NCI-H774 (cell line): ENCODE measurements around the gene SPON1.
"Not testable (repeated sequence)": the region's sequence is repeated elsewhere in the genome, so short reads cannot be mapped to it uniquely, and the experiment has no call there.

ENCODE experiments used
- DNase-seq: peaks from one replicate; lab custom pipeline; 2025; lab: John Stamatoyannopoulos, UW

Gene SPON1

GRCh38 chr11:14082338-14082737, 119.8 kb downstream of the SPON1 start:
- DNase-seq, result no peak

GRCh38 chr11:14088861-14089260, 126.3 kb downstream of the SPON1 start:
- not testable (repeated sequence) for DNase-seq

- no peak for DNase-seq
Observed at GRCh38 chr11:14089690-14090462, 127.4 kb downstream of the SPON1 start.

GRCh38 chr11:14090631-14091030, 128.1 kb downstream of the SPON1 start:
- DNase-seq, result not testable (repeated sequence)

GRCh38 chr11:14093065-14093464, 130.5 kb downstream of the SPON1 start:
- no peak for DNase-seq

- no peak for DNase-seq
Observed at GRCh38 chr11:14094481-14095037, 132.0 kb downstream of the SPON1 start.

- no peak for DNase-seq
Observed at GRCh38 chr11:14095882-14096281, 133.4 kb downstream of the SPON1 start.

- DNase-seq, result no peak
Observed at GRCh38 chr11:14096606-14097005, 134.1 kb downstream of the SPON1 start.

GRCh38 chr11:14101388-14101787, 138.9 kb downstream of the SPON1 start:
- no peak for DNase-seq

- DNase-seq, result no peak
Observed at GRCh38 chr11:14102766-14103165, 140.2 kb downstream of the SPON1 start.

- DNase-seq, result no peak
Observed at GRCh38 chr11:14105446-14105845, 142.9 kb downstream of the SPON1 start.

- no peak for DNase-seq
Observed at GRCh38 chr11:14106303-14107049, 144.0 kb downstream of the SPON1 start.

GRCh38 chr11:14107050-14107430, 144.5 kb downstream of the SPON1 start:
- DNase-seq, result no peak

- DNase-seq, result no peak
Observed at GRCh38 chr11:14109742-14110141, 147.2 kb downstream of the SPON1 start.

- no peak for DNase-seq
Observed at GRCh38 chr11:14110629-14111028, 148.1 kb downstream of the SPON1 start.

- DNase-seq, result no peak
Observed at GRCh38 chr11:14111496-14111895, 149.0 kb downstream of the SPON1 start.

GRCh38 chr11:14112721-14113120, 150.2 kb downstream of the SPON1 start:
- DNase-seq, result no peak

GRCh38 chr11:14114269-14114668, 151.7 kb downstream of the SPON1 start:
- DNase-seq, result no peak

GRCh38 chr11:14114786-14115185, 152.3 kb downstream of the SPON1 start:
- no peak for DNase-seq

- DNase-seq, result no peak
Observed at GRCh38 chr11:14117632-14118031, 155.1 kb downstream of the SPON1 start.

- no peak for DNase-seq
Observed at GRCh38 chr11:14118072-14118471, 155.5 kb downstream of the SPON1 start.

- no peak for DNase-seq
Observed at GRCh38 chr11:14119357-14119756, 156.8 kb downstream of the SPON1 start.

- no peak for DNase-seq
Observed at GRCh38 chr11:14124350-14124749, 161.8 kb downstream of the SPON1 start.
